ENCODE measurements around the gene ADGRG1.

DNA sequence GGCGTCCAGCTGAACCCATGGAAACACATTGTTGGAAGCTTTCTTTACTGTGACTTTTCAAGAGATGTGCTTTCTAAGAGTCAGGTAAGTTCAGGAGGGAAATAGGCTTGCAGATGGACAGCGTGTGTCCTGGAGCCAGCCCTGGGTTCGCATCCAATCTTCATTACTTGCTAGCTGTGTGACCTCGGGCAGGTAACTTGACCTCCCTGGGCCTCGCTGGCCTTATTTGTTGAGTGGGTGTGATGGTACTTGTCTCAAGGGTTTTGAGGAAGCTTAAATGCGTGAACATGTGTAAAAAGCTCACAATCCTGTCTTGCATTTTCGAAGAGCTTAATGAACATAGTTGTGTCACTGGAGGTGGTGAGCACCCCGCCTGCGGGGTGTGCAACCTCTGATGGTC lies 11.8 kb downstream of the ADGRG1 start:
- TF ChIP-seq, protein P1, sequence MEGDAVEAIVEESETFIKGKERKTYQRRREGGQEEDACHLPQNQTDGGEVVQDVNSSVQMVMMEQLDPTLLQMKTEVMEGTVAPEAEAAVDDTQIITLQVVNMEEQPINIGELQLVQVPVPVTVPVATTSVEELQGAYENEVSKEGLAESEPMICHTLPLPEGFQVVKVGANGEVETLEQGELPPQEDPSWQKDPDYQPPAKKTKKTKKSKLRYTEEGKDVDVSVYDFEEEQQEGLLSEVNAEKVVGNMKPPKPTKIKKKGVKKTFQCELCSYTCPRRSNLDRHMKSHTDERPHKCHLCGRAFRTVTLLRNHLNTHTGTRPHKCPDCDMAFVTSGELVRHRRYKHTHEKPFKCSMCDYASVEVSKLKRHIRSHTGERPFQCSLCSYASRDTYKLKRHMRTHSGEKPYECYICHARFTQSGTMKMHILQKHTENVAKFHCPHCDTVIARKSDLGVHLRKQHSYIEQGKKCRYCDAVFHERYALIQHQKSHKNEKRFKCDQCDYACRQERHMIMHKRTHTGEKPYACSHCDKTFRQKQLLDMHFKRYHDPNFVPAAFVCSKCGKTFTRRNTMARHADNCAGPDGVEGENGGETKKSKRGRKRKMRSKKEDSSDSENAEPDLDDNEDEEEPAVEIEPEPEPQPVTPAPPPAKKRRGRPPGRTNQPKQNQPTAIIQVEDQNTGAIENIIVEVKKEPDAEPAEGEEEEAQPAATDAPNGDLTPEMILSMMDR (IDR thresholded peaks at IDR 0.05; ENCODE audit: poor library complexity): no peak
- TF ChIP-seq EZH2phosphoT487 (IDR thresholded peaks at IDR 0.05; ENCODE audit: low read depth, severe bottlenecking, unreplicated experiment): no peak
